GM19372 (cell line): ENCODE measurements around the gene SALL4.
"Not testable (repeated sequence)": the region's sequence is repeated elsewhere in the genome, so short reads cannot be mapped to it uniquely, and the experiment has no call there.

Experiments used
- ATAC-seq: cut with Tn5 transposase; IDR thresholded peaks from one replicate; pipeline ENCODE4 v1.9.1; 2021; ENCODE audit warnings: mild to moderate bottlenecking, low read depth, moderate library complexity; ENCODE audit not compliant: unreplicated experiment

Gene SALL4

GRCh38 chr20:51767867-51768758, 34.2 kb downstream of the SALL4 start, which contains the start of gene ATP9A:
Gene ATP9A, minus strand, starts transcription at chr20:51768390. Its CDS starts 21 bp downstream, at chr20:51768369.
- ATAC-seq, result no peak

GRCh38 chr20:51766994-51767866, 35.1 kb downstream of the SALL4 start:
- peak; percentile 74 for ATAC-seq

DNA sequence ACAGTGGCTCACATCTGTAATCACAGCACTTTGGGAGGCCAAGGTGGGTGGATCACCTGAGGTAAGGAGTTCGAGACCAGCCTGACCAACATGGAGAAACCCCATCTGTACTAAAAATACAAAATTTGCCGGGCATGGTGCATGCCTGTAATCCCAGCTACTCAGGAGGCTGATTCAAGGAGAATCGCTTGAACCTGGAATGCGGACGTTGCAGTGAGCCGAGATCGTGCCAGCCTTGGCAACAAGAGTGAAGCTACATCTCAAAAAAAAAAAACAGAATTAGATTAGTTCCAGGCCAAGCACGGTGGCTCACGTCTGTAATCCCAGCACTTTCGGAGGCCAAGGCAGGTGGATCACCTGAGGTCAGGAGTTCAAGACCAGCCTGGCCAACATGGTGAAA, 36.9 kb downstream of the SALL4 start:
- not testable (repeated sequence) for ATAC-seq

GRCh38 chr20:51763965-51764602, 38.2 kb downstream of the SALL4 start:
- ATAC-seq, result no peak

GRCh38 chr20:51760905-51761546, 41.3 kb downstream of the SALL4 start:
- ATAC-seq, result no peak

DNA sequence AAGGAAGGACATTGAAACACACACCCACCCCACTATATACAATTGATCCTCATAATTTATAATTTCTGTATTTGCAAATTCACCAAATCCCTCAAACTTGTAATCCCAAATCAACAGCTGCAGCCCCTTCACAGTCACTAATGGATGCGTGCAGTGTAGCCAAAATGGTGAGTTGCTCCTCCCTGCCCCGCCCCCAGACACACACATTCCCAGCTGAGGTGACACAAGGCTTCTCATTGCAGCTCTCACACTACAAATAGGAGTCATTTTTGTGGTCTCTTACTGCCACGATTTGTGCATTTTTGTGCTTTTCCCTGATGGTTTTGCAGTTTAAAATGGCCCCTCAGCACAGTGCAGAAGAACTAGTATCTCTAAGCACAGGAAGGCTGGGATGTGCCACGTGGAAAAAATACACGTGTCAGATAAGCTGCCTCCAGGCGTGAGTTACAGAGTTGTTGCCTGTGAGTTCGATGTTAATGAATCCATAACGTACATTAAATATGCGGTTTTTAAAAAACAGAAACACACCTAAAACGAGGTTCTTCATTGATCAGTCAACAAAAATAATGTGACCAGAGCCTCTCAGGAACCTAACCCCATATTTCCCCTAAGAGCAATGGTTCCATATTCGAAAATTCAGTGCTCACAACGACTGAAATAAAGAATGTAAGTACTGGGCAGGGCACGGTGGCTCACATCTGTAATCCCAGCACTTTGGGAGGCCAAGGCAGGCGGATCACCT, 42.4 kb downstream of the SALL4 start:
- no peak for ATAC-seq

- ATAC-seq, result no peak
Measured at GRCh38 chr20:51758978-51759544, 43.3 kb downstream of the SALL4 start.

GRCh38 chr20:51757226-51757625, 45.1 kb downstream of the SALL4 start:
- no peak for ATAC-seq

- no peak for ATAC-seq
Measured at GRCh38 chr20:51756653-51757052, 45.7 kb downstream of the SALL4 start.

DNA sequence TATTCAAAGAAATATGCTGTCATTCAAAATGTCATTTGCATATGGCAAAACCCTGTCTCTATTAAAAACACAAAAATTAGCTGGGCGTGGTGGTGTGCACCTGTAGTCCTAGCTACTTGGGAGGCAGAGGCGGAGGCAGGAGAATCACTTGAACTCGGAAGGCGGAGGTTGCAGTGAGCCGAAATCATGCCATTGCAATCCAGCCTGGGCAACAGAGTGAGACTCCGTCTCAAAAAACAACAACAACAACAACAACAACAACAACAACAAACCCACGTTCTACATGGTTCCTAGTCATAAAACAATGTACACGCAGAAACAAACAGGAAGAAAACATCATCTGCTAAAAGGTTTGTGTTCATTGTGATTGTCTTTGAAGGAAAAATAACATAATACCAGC, 49.1 kb downstream of the SALL4 start:
- ATAC-seq, result not testable (repeated sequence)

GRCh38 chr20:51752343-51752951, 49.9 kb downstream of the SALL4 start:
- no peak for ATAC-seq

GRCh38 chr20:51750770-51751388, 51.4 kb downstream of the SALL4 start:
- ATAC-seq, result no peak

- no peak for ATAC-seq
Measured at GRCh38 chr20:51750037-51750769, 52.1 kb downstream of the SALL4 start.

GRCh38 chr20:51749674-51750036, 52.7 kb downstream of the SALL4 start:
- ATAC-seq, result no peak

- ATAC-seq, result no peak
Measured at GRCh38 chr20:51747182-51747911, 55.0 kb downstream of the SALL4 start.

DNA sequence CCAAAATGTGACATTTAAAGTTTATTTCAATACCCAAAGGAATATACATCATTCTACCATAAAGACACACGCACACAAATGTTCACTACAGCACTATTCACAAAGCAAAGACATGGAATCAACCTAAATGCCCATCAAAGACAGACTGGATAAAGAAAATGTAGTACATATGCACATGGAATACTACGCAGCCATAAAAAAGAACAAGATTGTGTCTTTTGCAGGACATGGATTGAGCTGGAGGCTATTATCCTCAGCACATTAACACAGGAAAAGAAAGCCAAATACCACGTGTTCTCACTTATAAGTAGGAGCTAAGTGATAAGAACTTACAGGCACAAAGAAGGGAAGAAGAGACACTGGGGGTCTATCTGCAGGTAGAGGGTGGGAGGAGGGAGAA, 56.5 kb downstream of the SALL4 start:
- no peak for ATAC-seq

DNA sequence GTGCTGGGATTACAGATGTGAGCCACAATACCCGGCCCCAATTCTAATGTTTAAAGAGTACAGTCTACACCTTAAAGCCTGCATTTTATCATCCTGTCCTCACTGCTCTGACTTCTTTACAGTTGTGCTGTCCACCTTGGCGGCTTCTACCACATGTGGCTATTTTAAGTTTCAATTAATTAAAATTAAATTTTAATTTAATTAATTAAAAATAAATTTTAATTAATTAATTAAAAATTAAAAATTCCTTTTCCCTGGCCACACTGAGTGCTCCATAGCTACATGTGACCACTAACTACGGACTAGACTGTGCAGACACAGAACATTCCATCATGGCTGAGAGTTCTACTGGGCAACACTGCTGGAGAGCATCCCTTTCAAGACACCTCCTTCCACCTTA, 61.5 kb downstream of the SALL4 start:
- no peak for ATAC-seq
